ENCODE measurements around the gene TMEM150B.

TMEM150B gene

DNA sequence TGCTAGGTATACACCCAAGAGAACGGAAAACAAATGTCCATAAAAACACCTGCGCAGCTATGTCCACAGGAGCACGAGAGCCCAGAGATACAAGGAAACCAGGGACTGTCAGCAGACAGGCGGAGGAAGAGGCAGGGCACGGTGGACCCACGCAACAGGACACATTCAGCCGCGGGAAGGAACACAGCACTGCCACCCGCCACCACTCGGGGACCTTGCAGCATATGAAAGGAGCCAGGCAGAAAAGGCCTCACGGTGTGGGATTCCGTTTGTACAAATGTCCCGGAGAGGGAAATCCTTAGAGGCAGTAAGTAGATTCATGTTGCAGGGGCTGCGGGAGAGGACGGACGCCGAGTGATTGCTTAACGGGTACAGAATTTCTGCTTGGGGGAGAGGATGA, 53.0 kb downstream of the TMEM150B start:
- peaks cover 9% of the 10 kb centered on the region for H3K36me3 ChIP-seq (ENCODE audit: control insufficient read depth, insufficient read depth, low read length)
- H3K27ac ChIP-seq (ENCODE audit: low read depth, low read length) = no peak overlapping the region

DNA sequence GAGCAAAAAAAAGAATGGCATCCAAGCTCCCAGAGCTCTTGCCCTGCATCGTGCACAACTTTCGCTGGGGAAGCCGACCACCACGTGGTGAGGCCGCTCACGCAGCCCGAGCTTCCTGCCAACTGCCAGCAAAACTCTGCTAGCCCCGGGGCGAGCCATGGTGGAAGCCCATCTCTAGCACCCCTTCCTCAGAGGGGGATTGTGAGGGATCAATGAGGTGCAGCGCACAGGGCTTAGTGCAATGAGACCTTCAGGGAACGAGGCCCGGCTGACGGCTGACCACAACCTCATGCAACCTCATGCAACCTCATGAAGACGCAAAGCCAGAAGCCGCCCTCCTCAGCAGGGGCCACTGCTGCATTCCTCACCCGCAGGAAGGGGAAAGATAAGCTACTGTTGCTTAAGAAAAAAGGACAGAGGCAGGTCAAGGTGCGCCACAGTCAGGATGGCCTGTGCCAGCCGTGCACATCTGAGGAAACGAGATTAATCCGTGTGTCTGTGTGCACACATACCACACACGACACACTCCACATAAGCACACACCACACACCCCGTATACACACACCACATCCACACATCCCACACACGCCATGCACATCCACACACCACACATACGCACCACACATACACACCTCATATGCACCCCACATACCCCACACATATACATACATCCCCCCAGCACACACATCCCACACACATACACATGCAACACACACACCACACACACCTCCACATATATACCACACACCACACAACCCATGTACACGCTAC, 54.8 kb downstream of the TMEM150B start:
- Histone ChIP-seq H3K4me3 (ENCODE audit: low read length) (no peak overlapping the region), H3K27ac (ENCODE audit: low read depth, low read length) (no peak overlapping the region), H3K27me3 (ENCODE audit: control insufficient read depth, insufficient read depth, low read length) (no peaks in the 10 kb centered on the region), H3K36me3 (ENCODE audit: control insufficient read depth, insufficient read depth, low read length) (peaks cover 9% of the 10 kb centered on the region), H3K4me1 (ENCODE audit: control insufficient read depth, insufficient read depth, low read length) (no peaks in the 10 kb centered on the region), H3K9ac (ENCODE audit: low read length) (no peak overlapping the region)

More for the DNA sequence above, 53.0 kb downstream of the TMEM150B start:
- Histone ChIP-seq H3K27me3 (ENCODE audit: control insufficient read depth, insufficient read depth, low read length) (no peaks in the 10 kb centered on the region), H3K9ac (ENCODE audit: low read length) (no peak overlapping the region), H3K4me1 (ENCODE audit: control insufficient read depth, insufficient read depth, low read length) (no peaks in the 10 kb centered on the region), H3K4me3 (ENCODE audit: low read length) (no peak overlapping the region)

DNA sequence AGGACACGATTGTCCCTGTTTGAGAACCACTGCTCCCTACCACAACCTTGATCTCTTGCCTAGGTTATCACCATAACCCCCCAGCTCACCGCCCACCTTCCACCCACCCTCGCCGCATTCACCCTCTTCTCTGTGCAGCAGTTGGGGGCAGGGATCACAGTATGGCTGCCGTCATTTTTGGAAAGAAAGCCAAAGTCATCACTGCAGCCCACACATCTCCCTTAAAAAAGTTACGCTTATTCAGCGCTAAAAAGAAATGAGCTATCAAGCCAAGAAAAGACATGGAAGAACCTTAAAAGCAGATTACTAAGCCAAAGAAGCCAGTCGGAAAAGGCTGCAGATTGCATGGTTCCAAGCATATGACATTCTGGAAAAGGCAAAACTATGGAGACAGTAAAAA, 55.8 kb downstream of the TMEM150B start:
- H3K36me3 ChIP-seq (ENCODE audit: control insufficient read depth, insufficient read depth, low read length) = peaks cover 9% of the 10 kb centered on the region
- no peak overlapping the region for H3K27ac ChIP-seq (ENCODE audit: low read depth, low read length)
- H3K9ac ChIP-seq (ENCODE audit: low read length) = no peak overlapping the region
- H3K4me3 ChIP-seq (ENCODE audit: low read length) = no peak overlapping the region
- no peaks in the 10 kb centered on the region for H3K4me1 ChIP-seq (ENCODE audit: control insufficient read depth, insufficient read depth, low read length)
- no peaks in the 10 kb centered on the region for H3K27me3 ChIP-seq (ENCODE audit: control insufficient read depth, insufficient read depth, low read length)

DNA sequence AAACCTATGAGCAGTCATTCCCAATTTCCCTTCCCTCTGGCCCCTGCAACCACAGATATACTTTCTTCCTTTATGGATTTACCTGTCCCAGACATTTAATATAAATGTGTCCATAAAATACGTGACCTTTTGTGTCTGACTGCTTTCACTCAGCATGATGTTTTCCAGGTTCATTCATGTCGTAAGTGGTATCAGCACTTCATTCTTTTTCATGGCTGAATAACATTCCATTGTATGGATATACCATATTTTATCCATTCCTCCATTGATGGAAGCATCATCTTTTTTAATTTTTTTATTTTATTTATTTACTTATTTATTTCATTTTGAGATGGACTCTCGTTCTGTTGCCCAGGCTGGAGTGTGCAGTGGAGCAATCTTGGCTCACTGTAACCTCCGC, 58.3 kb downstream of the TMEM150B start:
- no peaks in the 10 kb centered on the region for H3K27me3 ChIP-seq (ENCODE audit: control insufficient read depth, insufficient read depth, low read length)

DNA sequence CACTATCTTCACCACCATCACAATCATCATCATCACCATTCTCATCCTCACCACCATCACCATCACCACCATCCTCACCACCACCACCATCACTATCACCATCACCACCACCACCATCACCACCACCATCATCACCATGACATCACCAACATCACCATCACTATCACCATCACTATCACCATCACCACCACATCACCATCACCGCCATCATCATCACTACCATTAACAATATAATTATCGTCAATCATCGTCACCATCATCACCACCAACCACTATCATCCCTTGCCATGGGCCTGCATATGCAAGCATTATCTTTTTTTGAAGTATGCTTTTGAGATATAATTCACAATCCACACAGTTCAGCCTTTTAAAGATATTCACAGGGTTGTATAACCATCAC, 58.7 kb downstream of the TMEM150B start:
- Histone ChIP-seq H3K4me3 (ENCODE audit: low read length) (no peak overlapping the region), H3K4me1 (ENCODE audit: control insufficient read depth, insufficient read depth, low read length) (no peaks in the 10 kb centered on the region), H3K36me3 (ENCODE audit: control insufficient read depth, insufficient read depth, low read length) (peaks cover 10% of the 10 kb centered on the region), H3K27me3 (ENCODE audit: control insufficient read depth, insufficient read depth, low read length) (no peaks in the 10 kb centered on the region), H3K9ac (ENCODE audit: low read length) (no peak overlapping the region), H3K27ac (ENCODE audit: low read depth, low read length) (no peak overlapping the region)

More for the DNA sequence above, 58.3 kb downstream of the TMEM150B start:
- Histone ChIP-seq H3K36me3 (ENCODE audit: control insufficient read depth, insufficient read depth, low read length) (peaks cover 8% of the 10 kb centered on the region), H3K27ac (ENCODE audit: low read depth, low read length) (no peak overlapping the region), H3K9ac (ENCODE audit: low read length) (no peak overlapping the region), H3K4me1 (ENCODE audit: control insufficient read depth, insufficient read depth, low read length) (no peaks in the 10 kb centered on the region), H3K4me3 (ENCODE audit: low read length) (no peak overlapping the region)

DNA sequence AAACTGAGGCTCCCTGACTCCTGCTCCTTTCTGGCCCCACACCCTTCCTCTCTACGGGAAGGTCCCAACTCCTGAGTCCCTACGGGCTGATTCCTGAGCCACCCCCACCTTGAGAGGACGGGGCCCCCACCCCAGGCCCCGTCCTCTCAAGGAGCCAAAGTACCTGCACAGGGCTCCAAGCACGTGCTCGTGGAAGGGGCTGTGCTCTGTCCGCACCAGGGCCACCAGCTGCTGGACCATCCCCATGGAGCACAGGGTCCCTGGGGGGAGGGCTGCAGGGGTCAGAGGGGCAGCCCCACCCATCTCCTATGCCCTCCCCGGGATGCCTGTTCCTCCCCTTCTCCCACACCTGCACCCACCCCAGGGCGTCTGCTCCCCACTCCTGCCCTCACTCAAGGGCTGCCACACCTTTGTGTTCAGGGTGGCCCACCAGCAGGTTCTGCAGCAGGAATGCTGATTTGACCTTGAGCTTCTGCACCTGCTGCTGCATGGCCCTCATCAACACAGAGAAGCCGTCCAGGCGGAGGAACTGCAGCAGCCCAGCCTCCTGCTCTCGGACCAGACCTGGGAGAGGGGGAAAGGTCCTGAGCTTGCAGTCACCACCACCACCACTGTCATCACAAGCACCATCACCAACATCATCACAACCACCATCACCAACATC, 59.3 kb downstream of the TMEM150B start:
- Histone ChIP-seq H3K9ac (ENCODE audit: low read length) (no peak overlapping the region), H3K36me3 (ENCODE audit: control insufficient read depth, insufficient read depth, low read length) (peaks cover 10% of the 10 kb centered on the region), H3K27me3 (ENCODE audit: control insufficient read depth, insufficient read depth, low read length) (no peaks in the 10 kb centered on the region), H3K4me1 (ENCODE audit: control insufficient read depth, insufficient read depth, low read length) (no peaks in the 10 kb centered on the region), H3K4me3 (ENCODE audit: low read length) (no peak overlapping the region), H3K27ac (ENCODE audit: low read depth, low read length) (no peak overlapping the region)

DNA sequence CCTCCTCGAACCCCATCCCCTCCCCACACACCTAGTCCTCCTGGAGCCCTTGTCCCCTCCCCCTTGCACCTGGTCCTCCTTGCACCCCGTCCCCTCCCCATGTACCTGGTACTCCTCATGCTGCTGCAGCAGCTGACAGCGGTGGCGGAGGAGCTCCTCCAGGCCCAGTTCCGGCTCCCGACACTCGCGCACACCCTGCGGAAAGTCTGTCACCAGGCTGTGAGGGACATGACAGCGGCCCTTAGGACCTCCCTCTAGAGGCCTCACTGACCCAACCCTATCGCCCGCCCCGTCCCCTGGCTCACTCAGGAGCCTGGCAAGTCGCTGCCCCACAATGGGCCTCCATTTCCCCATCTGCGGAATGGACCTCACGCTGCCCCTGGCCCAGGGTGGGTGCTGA, 60.0 kb downstream of the TMEM150B start:
- Histone ChIP-seq H3K27ac (ENCODE audit: low read depth, low read length) (no peak overlapping the region), H3K4me1 (ENCODE audit: control insufficient read depth, insufficient read depth, low read length) (no peaks in the 10 kb centered on the region), H3K36me3 (ENCODE audit: control insufficient read depth, insufficient read depth, low read length) (peaks cover 10% of the 10 kb centered on the region), H3K9ac (ENCODE audit: low read length) (no peak overlapping the region), H3K4me3 (ENCODE audit: low read length) (no peak overlapping the region), H3K27me3 (ENCODE audit: control insufficient read depth, insufficient read depth, low read length) (no peaks in the 10 kb centered on the region)

DNA sequence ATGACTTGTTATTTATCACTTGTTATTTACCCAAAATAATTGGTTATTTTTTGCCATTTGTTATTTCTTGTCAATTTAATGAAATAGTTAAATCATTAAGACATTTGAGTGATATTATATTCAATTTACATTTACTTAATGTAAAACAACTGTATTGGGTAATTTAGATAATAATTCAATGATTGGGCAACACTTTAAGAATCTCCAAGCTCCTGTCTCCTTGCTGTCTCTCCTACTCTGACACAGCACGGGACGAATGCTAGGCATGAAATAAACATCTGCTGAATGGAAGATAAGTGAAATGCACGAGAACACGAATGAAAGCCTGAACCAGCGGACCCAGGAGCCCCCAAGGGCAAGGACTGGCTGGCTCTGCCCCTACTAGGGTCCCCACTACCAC, 60.6 kb downstream of the TMEM150B start:
- Histone ChIP-seq H3K9ac (ENCODE audit: low read length) (no peak overlapping the region), H3K4me3 (ENCODE audit: low read length) (no peak overlapping the region), H3K36me3 (ENCODE audit: control insufficient read depth, insufficient read depth, low read length) (peaks cover 10% of the 10 kb centered on the region), H3K4me1 (ENCODE audit: control insufficient read depth, insufficient read depth, low read length) (peaks cover 5% of the 10 kb centered on the region), H3K27me3 (ENCODE audit: control insufficient read depth, insufficient read depth, low read length) (no peaks in the 10 kb centered on the region), H3K27ac (ENCODE audit: low read depth, low read length) (no peak overlapping the region)
